Stimulated activated CD8-positive, alpha-beta memory T cell treated with anti-CD3 and anti-CD28 coated beads, Interleukin-12 subunit alpha, Interleukin-12 subunit beta, amount 100 ng/mL, for 1 hour (primary cell): ENCODE results near the gene LIMS1.
"Not testable (repeated sequence)": the region's sequence is repeated elsewhere in the genome, so short reads cannot be mapped to it uniquely, and the experiment has no call there.

ENCODE experiments used
- DNase-seq: peaks from one replicate; pipeline ENCODE4 v3.0.0-alpha.2; 2020; ENCODE audit warnings: low read depth

The LIMS1 gene

GRCh38 chr2:108635630-108636354 lies 101.5 kb downstream of the LIMS1 start:
- DNase-seq: no peak

GRCh38 chr2:108637304-108637669 lies 103.0 kb downstream of the LIMS1 start:
- DNase-seq: no peak

- no peak for DNase-seq
Observed at GRCh38 chr2:108640731-108641130, 106.5 kb downstream of the LIMS1 start.

GRCh38 chr2:108641756-108642155 lies 107.5 kb downstream of the LIMS1 start:
- no peak for DNase-seq

- DNase-seq: no peak
Observed at GRCh38 chr2:108643261-108643849, 109.1 kb downstream of the LIMS1 start.

GRCh38 chr2:108643862-108644261 lies 109.6 kb downstream of the LIMS1 start:
- not testable (repeated sequence) for DNase-seq

GRCh38 chr2:108644446-108644845 lies 110.2 kb downstream of the LIMS1 start:
- DNase-seq: not testable (repeated sequence)

- not testable (repeated sequence) for DNase-seq
Observed at GRCh38 chr2:108648796-108649195, 114.5 kb downstream of the LIMS1 start.

GRCh38 chr2:108650465-108650864 lies 116.2 kb downstream of the LIMS1 start:
- not testable (repeated sequence) for DNase-seq

- not testable (repeated sequence) for DNase-seq
Observed at GRCh38 chr2:108651468-108651867, 117.2 kb downstream of the LIMS1 start.

- not testable (repeated sequence) for DNase-seq
Observed at GRCh38 chr2:108652187-108652931, 118.1 kb downstream of the LIMS1 start.

GRCh38 chr2:108653425-108653824 lies 119.2 kb downstream of the LIMS1 start:
- not testable (repeated sequence) for DNase-seq

- not testable (repeated sequence) for DNase-seq
Observed at GRCh38 chr2:108653849-108654248, 119.6 kb downstream of the LIMS1 start.

GRCh38 chr2:108654521-108655125 lies 120.4 kb downstream of the LIMS1 start:
- not testable (repeated sequence) for DNase-seq

GRCh38 chr2:108655270-108655669 lies 121.0 kb downstream of the LIMS1 start:
- DNase-seq: not testable (repeated sequence)

GRCh38 chr2:108656282-108656681 lies 122.0 kb downstream of the LIMS1 start:
- DNase-seq: not testable (repeated sequence)

- not testable (repeated sequence) for DNase-seq
Observed at GRCh38 chr2:108657517-108657916, 123.2 kb downstream of the LIMS1 start.

- not testable (repeated sequence) for DNase-seq
Observed at GRCh38 chr2:108658553-108658952, 124.3 kb downstream of the LIMS1 start.

- not testable (repeated sequence) for DNase-seq
Observed at GRCh38 chr2:108661493-108661892, 127.2 kb downstream of the LIMS1 start.

- DNase-seq: not testable (repeated sequence)
Observed at GRCh38 chr2:108662207-108662612, 127.9 kb downstream of the LIMS1 start.

GRCh38 chr2:108663346-108663745 lies 129.1 kb downstream of the LIMS1 start:
- DNase-seq: not testable (repeated sequence)

GRCh38 chr2:108664089-108664488 lies 129.8 kb downstream of the LIMS1 start:
- DNase-seq: not testable (repeated sequence)
